ENCODE data around the gene RASGRF1.
A peak's percentile ranks its signal among the peaks of the same experiment; 100 is the strongest.

The RASGRF1 gene

DNA sequence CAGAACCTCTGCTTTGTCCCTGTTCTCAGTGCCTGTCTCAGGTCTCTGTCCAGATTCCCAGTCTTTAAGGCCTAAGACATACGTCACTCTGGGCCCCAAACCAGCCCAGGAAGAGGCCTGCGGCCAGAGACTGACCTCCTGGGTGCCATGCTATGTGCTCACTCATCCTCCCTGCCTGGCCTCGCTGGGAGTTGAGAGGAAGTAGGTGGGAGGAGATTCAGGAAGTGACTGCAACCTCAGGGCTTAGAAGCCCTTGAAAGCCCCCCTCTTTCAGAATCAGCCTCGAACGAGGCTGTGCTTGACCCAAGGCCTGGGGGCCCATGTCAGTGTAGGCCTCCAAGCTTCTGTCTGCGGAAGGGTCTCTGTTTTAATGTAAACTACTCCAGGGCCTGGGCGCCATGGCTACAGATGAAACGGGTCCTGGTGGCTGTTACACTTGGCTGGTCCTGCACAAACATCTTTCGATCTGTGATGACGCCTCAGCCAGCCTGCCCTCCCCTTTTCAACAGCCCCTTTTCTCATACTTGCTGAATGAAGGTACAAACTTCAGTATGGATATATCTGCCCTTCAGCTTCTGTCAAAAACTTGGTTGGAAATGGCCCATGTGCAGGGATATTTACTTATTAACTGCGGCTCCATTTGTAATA, 11.7 kb downstream of the RASGRF1 start:
- TF ChIP-seq POLR2AphosphoS5 (IDR thresholded peaks at IDR 0.05; ENCODE audit: low read depth, low read length) = no peak
- no peak for TF ChIP-seq TAF1 (IDR thresholded peaks at IDR 0.05; ENCODE audit: borderline replicate concordance, low read depth, low read length)
- FAIRE-seq (peak; percentile 77), DNase-seq (ENCODE audit: insufficient read length) (peak; percentile 45)

DNA sequence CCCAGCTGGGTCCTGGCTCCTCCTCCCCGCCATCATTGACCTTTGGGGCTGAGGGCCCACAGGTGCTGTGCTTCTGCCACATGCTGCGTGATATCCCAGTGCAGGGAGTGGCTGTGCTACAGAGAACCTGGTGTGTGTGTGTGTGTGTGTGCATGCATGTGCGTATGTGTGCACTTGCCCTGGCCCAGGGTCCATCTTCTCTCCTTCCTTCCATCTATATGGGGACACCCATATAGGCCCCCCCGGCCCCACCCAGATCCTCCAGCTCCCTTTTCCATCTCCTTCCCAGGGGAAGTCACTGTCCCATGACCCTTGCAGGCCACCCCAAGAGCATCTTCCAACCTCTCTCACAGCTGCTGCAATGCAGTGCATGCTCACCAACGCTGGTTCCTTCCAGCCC, 12.6 kb downstream of the RASGRF1 start:
- TF ChIP-seq POLR2AphosphoS5 (IDR thresholded peaks at IDR 0.05; ENCODE audit: low read depth, low read length) (no peak), POLR2A (IDR thresholded peaks at IDR 0.05; ENCODE audit: low read depth, low read length) (no peak), TAF1 (IDR thresholded peaks at IDR 0.05; ENCODE audit: borderline replicate concordance, low read depth, low read length) (no peak)
- FAIRE-seq (no peak), DNase-seq (ENCODE audit: insufficient read length) (no peak)

DNA sequence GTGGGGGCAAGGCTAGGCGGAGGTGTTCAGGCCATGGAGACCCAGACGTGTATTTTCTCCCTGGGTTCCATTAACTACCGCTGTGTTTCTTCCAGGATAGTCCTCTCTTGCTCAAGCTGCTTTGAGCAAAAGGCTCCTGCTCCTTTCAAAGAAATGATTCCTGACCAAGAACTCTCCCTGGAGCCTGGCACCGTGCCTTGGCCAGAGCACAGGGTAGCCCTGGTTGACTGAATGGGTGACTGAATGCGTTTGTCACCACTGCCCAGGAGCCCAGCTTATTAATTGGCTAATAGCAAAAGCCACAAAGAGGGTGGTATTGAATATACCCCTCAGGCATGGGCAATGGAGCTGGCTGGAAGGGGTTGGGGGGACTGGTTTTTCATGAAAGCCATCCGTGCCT, 13.9 kb downstream of the RASGRF1 start:
- DNase-seq (ENCODE audit: insufficient read length) (no peak), FAIRE-seq (no peak)
- TF ChIP-seq POLR2A (IDR thresholded peaks at IDR 0.05; ENCODE audit: low read depth, low read length) (no peak), TAF1 (IDR thresholded peaks at IDR 0.05; ENCODE audit: borderline replicate concordance, low read depth, low read length) (no peak), POLR2AphosphoS5 (IDR thresholded peaks at IDR 0.05; ENCODE audit: low read depth, low read length) (no peak)

DNA sequence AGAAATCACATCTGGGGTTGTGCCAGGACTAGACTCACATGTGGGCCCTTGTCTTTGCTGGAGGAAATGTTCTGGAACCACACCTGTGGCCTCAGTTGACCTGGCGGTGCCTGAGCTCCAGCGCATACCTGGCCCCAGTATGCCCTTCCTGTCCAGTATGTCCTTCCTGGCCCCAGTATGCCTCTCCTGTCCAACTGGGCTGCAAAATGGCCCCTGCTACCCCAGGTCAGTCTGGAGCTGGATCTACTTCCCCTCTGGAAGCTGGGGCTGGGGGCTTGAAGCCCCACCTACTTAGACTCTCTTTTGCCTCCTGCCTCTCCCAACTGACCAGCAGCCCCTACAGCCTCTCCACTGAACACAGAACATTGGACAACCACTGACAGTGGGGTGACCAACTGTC, 15.3 kb downstream of the RASGRF1 start:
- DNase-seq (ENCODE audit: insufficient read length) (no peak), FAIRE-seq (no peak)
- TF ChIP-seq TAF1 (IDR thresholded peaks at IDR 0.05; ENCODE audit: borderline replicate concordance, low read depth, low read length) (no peak), POLR2AphosphoS5 (IDR thresholded peaks at IDR 0.05; ENCODE audit: low read depth, low read length) (no peak), POLR2A (IDR thresholded peaks at IDR 0.05; ENCODE audit: low read depth, low read length) (no peak)

DNA sequence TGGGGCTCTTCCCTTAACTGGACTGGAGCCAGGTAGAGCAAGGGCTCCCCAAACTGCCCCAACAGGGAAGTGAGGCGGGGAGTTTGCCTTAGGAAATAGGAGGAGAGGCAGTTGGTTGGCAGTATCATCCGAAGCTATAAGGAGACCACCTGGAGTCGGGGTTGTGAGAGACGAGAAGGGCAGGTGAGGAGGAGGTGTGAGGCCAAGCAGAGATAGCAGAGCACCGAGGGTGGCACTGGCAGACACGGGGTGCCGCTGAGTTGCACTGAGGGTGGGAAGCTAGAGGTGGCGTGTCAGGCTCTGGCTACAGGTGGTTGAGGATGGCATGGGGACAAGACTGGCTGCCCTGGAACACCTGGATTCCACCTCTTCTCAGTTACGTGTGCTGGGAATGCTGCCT, 17.2 kb downstream of the RASGRF1 start:
- no peak for FAIRE-seq
- no peak for DNase-seq (ENCODE audit: insufficient read length)

DNA sequence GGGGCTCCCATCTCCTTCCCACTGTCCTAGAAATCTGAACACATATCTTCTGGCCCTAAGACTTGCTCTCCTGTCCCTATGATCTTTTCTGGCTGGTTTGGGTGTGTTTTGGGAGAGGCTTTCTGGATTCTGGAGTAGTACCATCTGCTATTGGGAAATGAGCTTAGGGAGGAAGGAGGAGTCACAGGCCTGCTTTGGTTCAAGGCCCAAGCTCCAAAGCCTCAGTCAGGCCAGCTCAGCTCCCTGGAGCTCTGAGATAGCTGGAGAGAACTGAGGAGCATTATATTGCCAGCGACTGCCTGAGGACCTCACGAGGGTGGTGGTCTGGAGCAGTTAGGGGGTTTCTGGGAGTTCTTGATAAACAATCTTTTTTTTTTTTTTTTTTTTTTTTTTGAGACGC, 18.7 kb downstream of the RASGRF1 start:
- TF ChIP-seq TAF1 (IDR thresholded peaks at IDR 0.05; ENCODE audit: borderline replicate concordance, low read depth, low read length) = no peak
- no peak for TF ChIP-seq POLR2AphosphoS5 (IDR thresholded peaks at IDR 0.05; ENCODE audit: low read depth, low read length)
- DNase-seq (ENCODE audit: insufficient read length) (no peak), FAIRE-seq (no peak)

More for the DNA sequence above, 17.2 kb downstream of the RASGRF1 start:
- no peak for TF ChIP-seq POLR2A (IDR thresholded peaks at IDR 0.05; ENCODE audit: low read depth, low read length)
- no peak for TF ChIP-seq POLR2AphosphoS5 (IDR thresholded peaks at IDR 0.05; ENCODE audit: low read depth, low read length)
- no peak for TF ChIP-seq TAF1 (IDR thresholded peaks at IDR 0.05; ENCODE audit: borderline replicate concordance, low read depth, low read length)

DNA sequence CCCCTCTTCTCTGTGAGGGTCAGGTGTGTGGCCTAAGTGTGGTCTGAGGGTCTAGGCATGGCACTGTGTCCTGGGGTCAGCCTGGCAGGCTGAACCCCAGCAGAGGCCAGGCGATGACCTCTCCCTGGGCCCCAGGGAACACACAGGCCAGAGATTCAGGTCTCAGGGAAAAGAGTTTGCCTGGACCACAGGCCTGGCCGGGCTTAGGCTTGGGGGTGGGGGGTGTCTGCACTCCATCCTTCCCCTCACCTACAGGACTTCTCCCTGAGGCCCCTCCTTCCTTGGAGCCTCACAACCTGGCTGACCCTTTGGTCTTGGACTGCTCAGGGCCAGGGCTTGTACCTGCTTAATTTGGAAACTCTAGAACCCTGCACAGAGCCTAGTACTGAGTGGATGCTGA, 21.8 kb downstream of the RASGRF1 start:
- DNase-seq (ENCODE audit: insufficient read length) (no peak), FAIRE-seq (no peak)
- TF ChIP-seq POLR2A (IDR thresholded peaks at IDR 0.05; ENCODE audit: low read depth, low read length) = no peak
- no peak for TF ChIP-seq POLR2AphosphoS5 (IDR thresholded peaks at IDR 0.05; ENCODE audit: low read depth, low read length)
- TF ChIP-seq TAF1 (IDR thresholded peaks at IDR 0.05; ENCODE audit: borderline replicate concordance, low read depth, low read length) = no peak

DNA sequence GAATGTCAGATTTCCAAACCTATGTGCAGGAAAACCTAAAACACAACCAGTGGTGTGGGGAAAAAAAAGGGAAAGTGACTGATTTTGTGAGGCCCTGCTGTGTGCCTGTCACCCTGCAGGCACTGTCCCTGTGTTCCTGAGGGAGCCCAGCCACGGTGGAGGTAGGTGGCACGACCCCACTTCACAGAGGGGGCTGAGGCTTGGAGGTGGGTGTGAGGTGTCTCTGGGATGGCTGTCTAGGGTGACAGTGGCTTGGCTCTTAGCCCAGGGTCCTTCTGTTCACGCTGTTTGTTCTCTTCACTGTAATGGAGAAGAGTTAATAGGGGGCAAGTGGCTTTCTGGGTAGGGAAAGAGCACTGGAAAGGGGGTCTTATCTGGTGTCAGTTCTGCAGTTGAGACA, 22.6 kb downstream of the RASGRF1 start:
- FAIRE-seq = no peak
- TF ChIP-seq POLR2A (IDR thresholded peaks at IDR 0.05; ENCODE audit: low read depth, low read length) = no peak
- no peak for TF ChIP-seq POLR2AphosphoS5 (IDR thresholded peaks at IDR 0.05; ENCODE audit: low read depth, low read length)
- no peak for TF ChIP-seq TAF1 (IDR thresholded peaks at IDR 0.05; ENCODE audit: borderline replicate concordance, low read depth, low read length)

DNA sequence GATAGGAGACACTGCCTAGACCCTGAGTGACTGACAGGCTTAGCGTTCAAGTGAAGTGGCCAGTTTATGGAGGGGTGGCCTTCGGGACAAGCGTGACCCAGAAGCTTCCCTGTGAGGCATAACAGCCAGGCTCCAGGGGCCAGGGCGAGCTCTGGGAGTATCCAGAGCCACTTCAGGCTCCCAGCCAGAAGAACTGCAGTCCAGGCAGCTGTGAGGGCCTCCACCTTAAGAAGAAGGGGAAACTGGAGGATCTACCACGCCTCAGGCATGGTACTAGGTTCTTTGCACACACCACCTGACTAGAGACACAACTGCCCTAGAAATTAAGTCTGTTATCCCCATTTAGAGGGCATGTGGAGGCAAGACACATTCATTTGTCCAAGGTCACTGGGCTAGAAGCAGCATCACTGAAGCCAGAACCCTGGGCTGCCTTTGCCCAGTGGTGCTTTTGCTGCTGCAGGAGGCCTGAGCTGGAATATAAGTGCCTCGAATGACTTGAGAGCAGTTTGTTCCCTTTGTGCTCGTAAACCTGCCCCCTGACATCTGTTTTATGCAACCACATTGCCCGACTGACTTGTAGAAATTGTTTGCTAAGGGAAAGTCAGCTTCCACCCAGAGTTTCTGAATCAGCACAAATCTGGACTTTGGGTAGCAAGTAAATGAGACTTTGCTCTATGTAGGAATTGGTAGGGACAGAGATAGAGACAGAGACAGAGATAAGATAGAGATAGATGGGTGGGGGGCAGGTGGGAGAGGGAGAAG, 23.3 kb downstream of the RASGRF1 start:
- FAIRE-seq (no peak), DNase-seq (ENCODE audit: insufficient read length) (no peak)
- TF ChIP-seq TAF1 (IDR thresholded peaks at IDR 0.05; ENCODE audit: borderline replicate concordance, low read depth, low read length) (no peak), POLR2A (IDR thresholded peaks at IDR 0.05; ENCODE audit: low read depth, low read length) (no peak), POLR2AphosphoS5 (IDR thresholded peaks at IDR 0.05; ENCODE audit: low read depth, low read length) (no peak)

More for the DNA sequence above, 22.6 kb downstream of the RASGRF1 start:
- DNase-seq (ENCODE audit: insufficient read length) = no peak

DNA sequence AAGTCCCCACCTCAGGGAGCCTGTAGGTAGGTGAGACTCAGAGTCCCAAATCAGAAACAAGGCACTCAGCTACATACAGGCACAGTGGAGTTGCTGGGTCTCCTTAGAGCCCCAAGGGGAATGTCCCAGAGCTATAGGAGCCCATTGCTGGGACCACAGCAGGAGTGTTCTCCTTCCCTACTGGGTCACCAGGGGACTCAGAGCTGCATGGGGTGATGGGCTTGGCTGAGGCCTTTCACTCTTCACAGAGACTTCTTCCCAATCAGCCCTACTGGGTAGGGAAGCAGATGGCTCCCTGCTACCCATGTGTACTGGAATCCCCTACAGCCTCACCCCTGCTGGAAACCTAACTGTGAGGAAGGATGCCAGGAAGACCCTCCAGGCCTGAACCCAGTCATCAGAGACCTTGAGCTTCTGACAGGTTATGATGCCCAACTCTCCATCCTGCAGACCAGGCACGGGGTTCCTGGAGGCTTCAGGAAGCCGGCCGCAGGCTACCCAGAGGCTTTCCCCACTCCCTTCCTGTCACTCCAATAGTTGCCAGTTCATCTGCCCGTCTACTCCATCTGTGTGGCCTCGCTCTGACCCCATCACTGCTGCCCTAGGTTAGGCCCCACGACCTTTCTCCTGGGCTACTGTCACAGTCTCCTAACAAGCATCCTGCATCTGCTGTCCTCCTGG, 24.0 kb downstream of the RASGRF1 start:
- TF ChIP-seq TAF1 (IDR thresholded peaks at IDR 0.05; ENCODE audit: borderline replicate concordance, low read depth, low read length) (no peak), POLR2AphosphoS5 (IDR thresholded peaks at IDR 0.05; ENCODE audit: low read depth, low read length) (no peak), POLR2A (IDR thresholded peaks at IDR 0.05; ENCODE audit: low read depth, low read length) (no peak)
- FAIRE-seq (no peak), DNase-seq (ENCODE audit: insufficient read length) (no peak)

DNA sequence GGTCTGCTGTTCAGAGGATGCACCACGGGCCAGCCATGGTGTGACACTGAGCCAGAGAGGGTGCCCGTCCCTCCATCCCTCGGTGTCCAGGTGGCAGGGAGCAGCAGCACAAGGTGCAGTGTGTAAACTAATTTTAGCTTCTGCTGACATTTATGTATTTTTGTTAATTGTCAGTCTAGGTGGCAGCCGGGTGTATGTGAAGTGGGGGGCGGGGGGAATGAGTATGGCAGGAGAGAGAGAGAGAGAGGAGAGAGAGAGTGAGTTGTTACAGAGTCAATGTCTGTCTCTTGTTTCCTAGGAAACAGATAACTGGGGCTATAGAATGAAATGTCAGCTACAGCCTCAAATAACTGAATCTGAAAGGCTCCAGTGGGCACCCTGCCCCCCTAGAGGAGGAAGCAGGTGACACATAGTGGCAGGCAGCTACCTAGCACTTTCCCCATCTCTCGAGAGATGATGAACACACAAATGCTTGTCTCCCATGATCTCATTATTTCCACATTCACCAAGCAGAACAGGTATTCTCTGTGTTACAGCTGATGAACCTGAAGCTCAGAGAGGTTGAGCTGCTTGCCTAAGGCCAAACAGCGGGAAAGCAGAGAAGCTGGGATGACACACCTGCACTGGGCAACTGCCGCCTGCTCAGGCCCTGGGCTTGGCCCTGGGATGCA, 24.7 kb downstream of the RASGRF1 start:
- TF ChIP-seq TAF1 (IDR thresholded peaks at IDR 0.05; ENCODE audit: borderline replicate concordance, low read depth, low read length) = no peak
- no peak for TF ChIP-seq POLR2A (IDR thresholded peaks at IDR 0.05; ENCODE audit: low read depth, low read length)
- no peak for TF ChIP-seq POLR2AphosphoS5 (IDR thresholded peaks at IDR 0.05; ENCODE audit: low read depth, low read length)
- FAIRE-seq (no peak), DNase-seq (ENCODE audit: insufficient read length) (no peak)

Measured in GM12892 (cell line).